Spleen (tissue), 11 donors: ENCODE results near the gene ZW10. TPM values are rescaled to one million over a fixed set of nuclear protein-coding genes. Genes with fewer than 3 reads are reported as not detected.
"Not testable (repeated sequence)": the region's sequence is repeated elsewhere in the genome, so short reads cannot be mapped to it uniquely, and the experiment has no call there.

ENCODE experiments used
- DNase-seq: peaks from one replicate; pipeline ENCODE4 v3.0.0-alpha.2; 2020
- H3K27ac ChIP-seq, 8 donors: fragments of 200-600 bp; sonication (generic) in 7 of 8; 1 replicate in 4 of 8; 2 replicates in 4 of 8; pipeline versions ENCODE4 v1.5.0 to v1.8.0; 2016 to 2021; ENCODE audit warnings: inconsistent platforms in 4 of 8, mild to moderate bottlenecking in 4 of 8, moderate library complexity in 1 of 8
- H3K27me3 ChIP-seq, 7 donors: fragments of 200-600 bp; sonication (generic) in 6 of 7; replicated peaks in 1 of 7; 1 replicate in 4 of 7; 2 replicates in 3 of 7; pipeline versions ENCODE4 v1.5.0 to v1.8.0; 2016 to 2021; ENCODE audit warnings: inconsistent platforms in 3 of 7, mild to moderate bottlenecking in 1 of 7
- H3K36me3 ChIP-seq, 6 donors: fragments of 200-600 bp; sonication (generic) in 5 of 6; 1 replicate in 4 of 6; 2 replicates in 2 of 6; pipeline versions ENCODE4 v1.5.0 to v1.8.0; 2016 to 2021; ENCODE audit warnings: inconsistent platforms in 2 of 6
- H3K4me1 ChIP-seq, 6 donors: fragments of 200-600 bp; sonication (generic) in 5 of 6; 1 replicate in 3 of 6; 2 replicates in 3 of 6; pipeline versions ENCODE4 v1.5.0 to v1.8.0; 2016 to 2021; ENCODE audit warnings: inconsistent platforms in 3 of 6
- H3K4me3 ChIP-seq, 8 donors: fragments of 200-600 bp; sonication (generic) in 7 of 8; 1 replicate in 4 of 8; 2 replicates in 4 of 8; pipeline versions ENCODE4 v1.5.0 to v1.8.0; 2016 to 2021; ENCODE audit warnings: inconsistent platforms in 4 of 8, mild to moderate bottlenecking in 4 of 8, moderate library complexity in 2 of 8
- H3K9me3 ChIP-seq, 8 donors: fragments of 200-600 bp; sonication (generic) in 7 of 8; 1 replicate in 4 of 8; 2 replicates in 4 of 8; pipeline versions ENCODE4 v1.5.0 to v1.8.0; 2016 to 2021; ENCODE audit warnings: inconsistent platforms in 4 of 8
- CTCF ChIP-seq, 11 experiments: fragments of 200-600 bp in 7 of 11; fragments of 450-650 bp in 4 of 11; sonication (generic) in 4 of 11; IDR thresholded peaks in 8 of 11; conservative IDR thresholded peaks in 3 of 11; 1 replicate in 7 of 11; 2 replicates in 4 of 11; pipeline versions ENCODE4 v1.4.0 to v1.8.0; 2016 to 2021; ENCODE audit warnings: antibody characterized with exemption in 11 of 11, inconsistent platforms in 4 of 11, mild to moderate bottlenecking in 1 of 11
- POLR2A ChIP-seq, 3 donors: fragments of 450-650 bp; IDR thresholded peaks; one replicate each; pipeline ENCODE4 v1.5.1; 2017; ENCODE audit warnings: antibody characterized with exemption in 3 of 3, mild to moderate bottlenecking in 1 of 3
- POLR2AphosphoS5 ChIP-seq, 3 donors: sonication (generic); formaldehyde crosslinking; IDR thresholded peaks; one replicate each; pipeline ENCODE4 v1.5.1; 2017; ENCODE audit warnings: antibody characterized with exemption in 3 of 3
- WGBS, 5 donors: extraction: QIAGEN DNeasy Blood & Tissue Kit in 3 of 5; methylation state at CpG; one replicate each; pipeline versions ENCODE4 v1.1.5 to v1.1.7; 2013 to 2018; 5-methylcytosine and 5-hydroxymethylcytosine counted together
- intact Hi-C: fragments of 100-400 bp; cut with DNase I; formaldehyde crosslinking; loops from one replicate; pipeline ENCODE4 v1.15.0; 2023; ENCODE audit warnings: low total_unique reads
- polyA plus RNA-seq, 3 donors: library from polyadenylated mRNA; stranded (reverse); fragments of 200-250 nt; gene quantifications; one replicate each; pipeline ENCODE4 v1.2.1, GENCODE V29; 2013
- total RNA-seq, 7 donors: library from RNA; depleted of rRNA in 3 of 7; stranded (reverse); fragments of >200 nt in 3 of 7; fragmentation: NEBNext Ultra II Directional in 4 of 7; extraction: Animal tissue kit (Norgen Biotek cat#: 25700) in 4 of 7; gene quantifications; one replicate each; pipeline versions ENCODE4 v1.1.0 to v1.2.1, GENCODE V29; 2016 to 2021
- donor health status: healthy with polysubstance abuse.
- donor health status: DM: no; HTN: no; CAD: no; lungs with moderate emphysema.
- donor health status: DM: no; HTN: no; CAD: no.
- donor health status: Bipolar disorder and iron deficiency.
- donor health status: healthy.
- donor health status: DM: no; HTN: no; CAD: no.
- donor health status: DM: yes; HTN: yes; CAD: no.

The ZW10 gene
- total and polyA plus RNA-seq, 10 donors = 3.2 to 15.7 (median 10.9) TPM

DNA sequence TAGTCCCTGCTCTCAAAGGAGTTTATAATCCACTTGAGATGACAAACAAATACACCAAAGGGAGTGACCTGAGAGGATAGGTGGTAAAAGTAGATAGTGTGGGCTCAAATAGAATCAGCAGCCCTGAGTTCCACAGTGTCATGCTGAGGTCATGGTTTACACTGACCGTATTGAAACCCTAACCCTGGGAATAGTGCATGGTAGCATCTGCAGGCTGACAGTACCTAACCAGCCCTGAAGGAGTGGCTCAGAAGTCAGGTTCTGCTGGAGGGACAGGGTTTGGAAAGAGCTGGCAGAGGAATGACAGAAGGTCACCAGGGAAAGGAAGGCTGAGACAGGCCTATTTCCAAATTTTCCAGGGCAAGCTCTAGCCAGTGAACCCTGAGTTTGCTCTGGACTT, 58.2 kb downstream of the ZW10 start:
- H3K4me1 ChIP-seq = no peaks in the 10 kb centered on the region
- TF ChIP-seq POLR2A (IDR thresholded peaks at IDR 0.05) (no peak), CTCF (IDR thresholded peaks at IDR 0.05 in 8 of 11, conservative IDR thresholded peaks at IDR 0.05 in 3 of 11) (no peak), POLR2AphosphoS5 (IDR thresholded peaks at IDR 0.05) (no peak)
- H3K36me3 ChIP-seq = peaks cover 0 to 36% (median 0%) of the 10 kb centered on the region in 6 donors
- DNase-seq = no peak
- intact Hi-C loops = no loop called here
- WGBS, 5 donors = 85 to 97% (median 93%) methylated on average over 1 of the region's 1 CpG
- H3K27me3 ChIP-seq = no peaks in the 10 kb centered on the region
- H3K27ac ChIP-seq = no peak overlapping the region
- no peak overlapping the region for H3K4me3 ChIP-seq
- peaks cover 0 to 24% (median 17%) of the 10 kb centered on the region in 8 donors for H3K9me3 ChIP-seq

- TF ChIP-seq POLR2A (IDR thresholded peaks at IDR 0.05) (no peak), CTCF (IDR thresholded peaks at IDR 0.05 in 8 of 11, conservative IDR thresholded peaks at IDR 0.05 in 3 of 11) (no peak), POLR2AphosphoS5 (IDR thresholded peaks at IDR 0.05) (no peak)
- DNase-seq = no peak
- Histone ChIP-seq H3K27ac (no peak overlapping the region), H3K27me3 (no peaks in the 10 kb centered on the region), H3K4me1 (no peaks in the 10 kb centered on the region), H3K9me3 (peaks cover 3 to 47% (median 42%) of the 10 kb centered on the region in 8 donors), H3K4me3 (no peak overlapping the region), H3K36me3 (peaks cover 0 to 23% (median 0%) of the 10 kb centered on the region in 6 donors)
- intact Hi-C loops = no loop called here
- WGBS, 5 donors = 93 to 100% (median 95%) methylated on average over 1 of the region's 1 CpG
These were observed 62.5 kb downstream of the ZW10 start for GRCh38 chr11:113710989-113711388.

- WGBS, 5 donors = 85 to 91% (median 87%) methylated on average over 7 of the region's 7 CpGs
- Histone ChIP-seq H3K27ac (no peak within 1 kb of the TSS), H3K27me3 (no peaks in the 10 kb centered on the region), H3K9me3 (peaks cover 3 to 35% (median 32%) of the 10 kb centered on the region in 8 donors), H3K4me3 (no peak within 1 kb of the TSS), H3K36me3 (peaks cover 0 to 7% (median 0%) of the 10 kb centered on the region in 6 donors), H3K4me1 (no peaks in the 10 kb centered on the region)
- DNase-seq = no peak
- intact Hi-C loops = no loop called here
- TF ChIP-seq POLR2AphosphoS5 (IDR thresholded peaks at IDR 0.05) = no peak
- no peak for TF ChIP-seq POLR2A (IDR thresholded peaks at IDR 0.05)
- no peak for TF ChIP-seq CTCF (IDR thresholded peaks at IDR 0.05 in 8 of 11, conservative IDR thresholded peaks at IDR 0.05 in 3 of 11)
These were observed 67.4 kb downstream of the ZW10 start, which contains the start of gene TMPRSS5 for GRCh38 chr11:113705871-113706655. TMPRSS5 (minus strand) TSS chr11:113706308; CDS start chr11:113706224, 84 bp downstream.

DNA sequence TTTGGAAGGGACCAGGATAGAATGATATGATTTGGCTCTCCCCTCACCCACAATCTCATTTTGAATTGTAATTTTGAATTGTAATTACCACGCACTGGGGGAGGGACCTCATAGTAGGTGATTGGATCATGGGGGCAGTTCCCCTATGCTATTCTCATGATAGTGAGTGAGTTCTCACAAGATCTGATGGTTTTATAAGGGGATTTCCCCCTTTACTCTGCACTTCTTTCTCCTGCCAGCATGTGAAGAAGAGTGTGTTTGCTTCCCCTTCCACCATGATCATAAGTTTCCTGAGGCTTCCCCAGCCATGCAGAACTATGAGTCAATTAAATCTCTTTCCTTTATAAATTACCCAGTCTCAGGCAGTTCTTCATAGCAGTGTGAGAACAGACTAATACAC, 69.9 kb downstream of the ZW10 start:
- intact Hi-C loops = not testable (repeated sequence)

More for the DNA sequence above, 69.9 kb downstream of the ZW10 start:
- H3K36me3 ChIP-seq, DNase-seq, H3K4me1 ChIP-seq, H3K27ac ChIP-seq, H3K27me3 ChIP-seq, H3K4me3 ChIP-seq: not testable (repeated sequence)
- WGBS, 5 donors = 94 to 100% (median 97%) methylated on average over 1 of the region's 1 CpG
- H3K9me3 ChIP-seq = peaks cover 0 to 11% (median 9%) of the 10 kb centered on the region in 8 donors
